ENCODE data around the gene SYT7. TPM values are rescaled to one million over a fixed set of nuclear protein-coding genes. Genes with fewer than 3 reads are reported as not detected.

SYT7 gene
- total and polyA plus RNA-seq, 2 of the 8 experiments (the other 6 are each of a cell fraction or from before 2014, with no cell fraction given), result 9.6 to 10.5 TPM

DNA sequence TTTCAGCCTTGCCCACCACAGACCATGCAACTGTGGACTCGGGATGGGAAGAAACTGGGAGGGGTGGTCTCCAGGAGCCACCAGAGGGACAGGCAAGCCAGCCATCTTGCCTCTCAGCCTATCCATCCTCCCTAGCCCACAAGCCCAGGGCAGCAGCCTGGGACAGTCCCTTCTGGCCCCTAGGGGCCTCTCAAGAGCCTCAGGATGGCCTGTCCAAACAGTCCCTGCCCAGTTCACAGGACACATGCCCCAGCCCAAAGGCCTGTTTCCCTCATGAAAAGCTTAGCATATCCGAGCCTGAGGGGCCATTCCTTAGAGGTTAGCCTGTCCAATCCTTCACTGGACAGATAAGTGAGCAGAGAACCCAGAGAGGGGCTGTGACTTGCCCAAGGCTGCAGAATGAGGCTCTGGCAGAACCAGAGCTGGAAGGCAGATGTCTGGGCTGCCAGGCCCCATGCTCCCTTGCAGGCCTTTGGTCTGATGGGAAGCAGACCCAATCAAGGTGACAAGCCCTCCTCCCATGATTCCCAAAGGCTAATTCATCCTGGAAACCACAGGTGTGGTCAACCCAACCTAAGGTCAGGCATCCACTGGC lies 44.1 kb downstream of the SYT7 start (continued):
- TF ChIP-seq FOSL1 (IDR thresholded peaks at IDR 0.05; ENCODE audit: insufficient read depth, low read depth, low read length), result no peak
- 0 out of 2 replicates have a peak, but pooled peaks have one; percentile 29 for TF ChIP-seq YY1 (IDR thresholded peaks at IDR 0.05; ENCODE audit: low read depth, low read length)
- no peak for TF ChIP-seq SRF (IDR thresholded peaks at IDR 0.05; ENCODE audit: low read depth, low read length)
- peak in 2 of 3 experiments; percentile 30 to 34; a peak in 3 of 4 replicates for TF ChIP-seq CTCF (IDR thresholded peaks at IDR 0.05; ENCODE audit: control extremely low read depth in 1 of 3, insufficient read depth in 1 of 3, low read depth in 1 of 3, low read length in 3 of 3)

Data from H1 (cell line).